Right lung (tissue), 5 donors: ENCODE results near the gene TNS1. TPM values are rescaled to one million over a fixed set of nuclear protein-coding genes. Genes with fewer than 3 reads are reported as not detected.

Experiments
- DNase-seq, 2 donors: peaks; one replicate each; pipeline ENCODE4 v3.0.0-alpha.2; 2013
- polyA plus RNA-seq, 5 donors: library from polyadenylated mRNA; unstranded; fragments of 120-200 nt; gene quantifications; one replicate each; pipeline versions ENCODE4 v1.2.1 to v1.2.3, GENCODE V29; 2013; ENCODE audit warnings: inconsistent platforms in 1 of 5, low replicate concordance in 1 of 5; ENCODE audit not compliant: insufficient read length in 5 of 5, insufficient read depth in 1 of 5

TNS1 gene
- polyA plus RNA-seq, 5 donors, result 113 to 196 (median 125) TPM

- no peak for DNase-seq
Measured at GRCh38 chr2:218001629-218002028, 1.2 kb downstream of the TNS1 start.

- DNase-seq, result no peak
Measured at GRCh38 chr2:218000136-218000535, 2.7 kb downstream of the TNS1 start.

GRCh38 chr2:217999595-217999959, 3.2 kb downstream of the TNS1 start:
- DNase-seq, result no peak

GRCh38 chr2:217998926-217999594, 3.7 kb downstream of the TNS1 start:
- no peak for DNase-seq

GRCh38 chr2:217997510-217997909, 5.3 kb downstream of the TNS1 start:
- DNase-seq, result no peak

- no peak for DNase-seq
Measured at GRCh38 chr2:217996361-217996760, 6.4 kb downstream of the TNS1 start.

- DNase-seq, result no peak
Measured at GRCh38 chr2:217995731-217996231, 7.0 kb downstream of the TNS1 start.

GRCh38 chr2:217994776-217995274, 8.0 kb downstream of the TNS1 start:
- DNase-seq, result no peak

- DNase-seq, result no peak
Measured at GRCh38 chr2:217993817-217994463, 8.9 kb downstream of the TNS1 start.

GRCh38 chr2:217993138-217993537, 9.7 kb downstream of the TNS1 start:
- DNase-seq, result no peak

GRCh38 chr2:217992061-217992460, 10.7 kb downstream of the TNS1 start:
- DNase-seq, result no peak

- no peak for DNase-seq
Measured at GRCh38 chr2:217990791-217991465, 11.9 kb downstream of the TNS1 start.

GRCh38 chr2:217990389-217990788, 12.4 kb downstream of the TNS1 start:
- DNase-seq, result no peak

- DNase-seq, result no peak
Measured at GRCh38 chr2:217989221-217989948, 13.4 kb downstream of the TNS1 start.

GRCh38 chr2:217988840-217989204, 14.0 kb downstream of the TNS1 start:
- DNase-seq, result no peak

- DNase-seq, result peak in 1 of 2 donors; percentile 79
Measured at GRCh38 chr2:217988014-217988839, 14.6 kb downstream of the TNS1 start.

- DNase-seq, result no peak
Measured at GRCh38 chr2:217987391-217987790, 15.4 kb downstream of the TNS1 start.

- no peak for DNase-seq
Measured at GRCh38 chr2:217986256-217986961, 16.4 kb downstream of the TNS1 start.

GRCh38 chr2:217983276-217984233, 19.2 kb downstream of the TNS1 start:
- DNase-seq, result no peak
